ENCODE measurements around the gene GAS5.

Gene GAS5

GRCh38 chr1:173821680-173822079, 46.1 kb downstream of the GAS5 start:
- no peak for TF ChIP-seq CTCF (IDR thresholded peaks at IDR 0.05; ENCODE audit: control insufficient read depth, insufficient read depth, low read depth, low read length, missing control alignments)
- DNase-seq (ENCODE audit: low read depth) = no peak
- H3K4me3 ChIP-seq (ENCODE audit: control insufficient read depth, low read depth, low read length) = no peak overlapping the region

DNA sequence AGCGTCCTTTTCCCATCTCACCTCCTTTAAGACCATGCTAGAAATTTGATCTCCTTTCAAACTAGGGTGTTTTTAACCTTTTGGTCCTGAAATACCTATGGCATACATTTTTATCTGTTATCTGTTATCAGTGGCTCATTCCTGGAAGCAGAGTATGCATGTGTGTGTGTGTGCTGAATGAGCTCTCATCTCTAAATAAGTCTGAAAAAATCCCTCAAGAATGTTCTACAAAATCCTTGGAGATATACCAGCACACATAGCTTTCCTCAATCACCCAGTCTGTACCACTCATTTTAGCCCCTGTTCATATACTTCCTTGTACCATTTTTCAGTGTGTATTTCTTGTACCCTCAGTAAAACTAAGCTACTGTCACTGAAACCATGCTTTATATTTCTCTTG, 49.3 kb downstream of the GAS5 start:
- H3K4me3 ChIP-seq (ENCODE audit: control insufficient read depth, low read depth, low read length) = no peak overlapping the region
- no peak for TF ChIP-seq CTCF (IDR thresholded peaks at IDR 0.05; ENCODE audit: control insufficient read depth, insufficient read depth, low read depth, low read length, missing control alignments)
- DNase-seq (ENCODE audit: low read depth) = no peak
